Smooth muscle cell (in vitro differentiated cells): Measurements from ENCODE around the gene ATP1A4. TPM values are rescaled to one million over a fixed set of nuclear protein-coding genes. Genes with fewer than 3 reads are reported as not detected.
A peak's percentile ranks its signal among the peaks of the same experiment; 100 is the strongest.

Experiments used
- DNase-seq: peaks from one replicate; lab custom pipeline; 2025; ENCODE audit not compliant: unreplicated experiment; lab: John Stamatoyannopoulos, UW
- H2AFZ ChIP-seq: fragments of 200-600 bp; sonication (generic); 2 replicates; pipeline ENCODE4 v1.6.0; 2016; ENCODE audit warnings: antibody characterized with exemption, low read depth, mild to moderate bottlenecking
- H3F3A ChIP-seq: fragments of 200-600 bp; sonication (generic); 2 replicates; pipeline ENCODE4 v1.6.0; 2017; ENCODE audit warnings: antibody characterized with exemption, low read depth
- H3K27ac ChIP-seq: fragments of 200-600 bp; sonication (generic); 2 replicates; pipeline ENCODE4 v1.5.1; 2016; ENCODE audit warnings: low read depth, mild to moderate bottlenecking
- H3K27me3 ChIP-seq: fragments of 200-600 bp; sonication (generic); 2 replicates; pipeline ENCODE4 v1.6.1; 2016; ENCODE audit warnings: low read depth, mild to moderate bottlenecking
- H3K36me3 ChIP-seq: fragments of 200-600 bp; sonication (generic); 2 replicates; pipeline ENCODE4 v1.5.1; 2016; ENCODE audit warnings: low read depth
- H3K4me1 ChIP-seq: fragments of 200-600 bp; sonication (generic); 2 replicates; pipeline ENCODE4 v1.5.1; 2016; ENCODE audit warnings: low read depth
- H3K4me2 ChIP-seq: fragments of 200-600 bp; sonication (generic); 2 replicates; pipeline ENCODE4 v1.6.0; 2016; ENCODE audit warnings: mild to moderate bottlenecking
- H3K4me3 ChIP-seq: fragments of 200-600 bp; sonication (generic); 2 replicates; pipeline ENCODE4 v1.5.1; 2016; ENCODE audit warnings: mild to moderate bottlenecking
- H3K79me2 ChIP-seq: fragments of 200-600 bp; sonication (generic); 2 replicates; pipeline ENCODE4 v1.6.0; 2016; ENCODE audit warnings: low read depth, mild to moderate bottlenecking
- H3K9ac ChIP-seq: fragments of 200-600 bp; sonication (generic); 2 replicates; pipeline ENCODE4 v1.6.0; 2016; ENCODE audit warnings: low read depth
- H3K9me3 ChIP-seq: fragments of 200-600 bp; sonication (generic); replicated peaks from 2 replicates; pipeline ENCODE4 v1.5.1; 2016; ENCODE audit warnings: low read depth
- H4K20me1 ChIP-seq: fragments of 200-600 bp; sonication (generic); 2 replicates; pipeline ENCODE4 v1.6.0; 2016; ENCODE audit warnings: low read depth
- CTCF ChIP-seq: fragments of 200-600 bp; sonication (generic); IDR thresholded peaks from 2 replicates; pipeline ENCODE4 v1.5.1; 2017; ENCODE audit warnings: borderline replicate concordance, mild to moderate bottlenecking, antibody characterized with exemption; ENCODE audit not compliant: insufficient read depth, poor library complexity, severe bottlenecking
- WGBS: methylation state at CpG from one replicate; pipeline ENCODE4 v1.1.7; 2016; ENCODE audit warnings: low lambda C conversion rate; 5-methylcytosine and 5-hydroxymethylcytosine counted together
- polyA plus RNA-seq: library from polyadenylated mRNA; unstranded; fragments of >200 nt; fragmentation: Nextera tagmentation; extraction: Ambion mirVana; gene quantifications from 2 replicates; pipeline ENCODE4 v1.2.1, GENCODE V29; 2016
- total RNA-seq: library from RNA; depleted of rRNA; stranded (reverse); fragments of >200 nt; gene quantifications from 2 replicates; pipeline ENCODE4 v1.2.3, GENCODE V29; 2014

The ATP1A4 gene
- total and polyA plus RNA-seq, 2 experiments from 2014 or later = not detected

DNA sequence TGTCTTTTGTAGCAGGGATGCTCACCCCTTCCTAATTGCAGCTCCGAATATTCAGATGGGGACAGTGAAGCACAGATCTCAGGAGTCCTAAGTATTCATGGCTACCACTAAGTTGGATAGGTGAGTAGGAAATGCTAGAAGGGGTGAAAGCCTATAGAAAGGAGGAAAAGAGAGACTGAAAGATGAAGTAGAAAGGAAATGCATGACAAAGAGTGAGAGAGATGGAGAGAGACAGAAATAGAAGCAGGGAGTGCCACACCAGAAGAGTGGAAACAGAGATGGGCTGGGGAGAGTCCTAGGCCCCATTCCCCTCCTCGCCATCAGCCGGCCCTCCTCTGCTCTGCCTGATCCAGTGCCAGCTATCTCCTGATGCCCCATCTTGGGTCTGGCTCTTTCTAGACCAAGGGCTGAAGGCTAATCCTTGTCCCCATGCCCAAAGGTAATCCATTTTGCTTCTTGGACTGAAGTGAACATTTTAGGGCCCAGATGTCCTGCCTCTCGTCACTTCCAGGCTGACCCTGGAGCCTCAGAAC lies 55.8 kb downstream of the ATP1A4 start:
- no peak overlapping the region for H3K9ac ChIP-seq

DNA sequence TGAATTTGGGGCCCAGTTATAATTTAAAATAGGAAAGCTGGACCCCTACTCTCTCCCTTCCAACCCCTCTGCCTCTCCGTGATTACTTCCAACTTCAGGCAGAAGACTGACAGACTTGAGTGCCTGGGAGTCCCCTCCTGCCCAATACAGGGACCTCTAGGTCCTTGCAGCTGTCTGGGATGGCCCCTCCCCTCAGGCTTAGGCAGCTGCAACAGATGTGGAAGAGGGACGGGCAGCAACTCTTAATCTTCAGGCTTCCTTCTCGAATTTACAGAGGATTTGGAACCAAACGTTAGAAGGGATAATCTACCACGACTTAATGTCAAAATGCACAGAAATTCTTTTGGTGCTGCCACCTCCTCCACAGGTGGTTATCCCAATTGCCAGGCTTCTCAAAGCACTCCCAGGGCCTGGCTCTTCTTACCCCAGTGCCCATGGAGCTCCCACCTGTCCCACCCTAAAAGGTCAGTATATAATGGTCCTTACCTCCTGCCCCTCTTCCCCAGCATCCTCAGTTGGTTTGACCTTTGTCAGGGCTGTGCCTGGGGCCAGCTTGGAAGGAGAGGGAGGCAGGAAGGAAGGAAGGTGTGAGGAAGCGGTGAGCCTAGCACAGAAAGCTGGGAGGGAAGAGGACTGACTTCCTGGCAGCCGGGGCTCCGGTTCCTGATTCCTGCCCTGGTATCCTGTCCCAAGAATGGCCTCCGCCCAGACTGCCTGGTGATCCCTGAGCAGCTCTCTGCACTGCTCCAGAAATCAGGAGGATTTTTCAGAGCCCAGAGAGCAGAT lies 56.6 kb downstream of the ATP1A4 start:
- peaks cover 38% of the 10 kb centered on the region for H3K79me2 ChIP-seq
- peak overlapping the region; percentile 95 for H3K27ac ChIP-seq
- H3K9me3 ChIP-seq = no peaks in the 10 kb centered on the region
- peaks cover 65% of the 10 kb centered on the region for H3K4me1 ChIP-seq
- H3K4me3 ChIP-seq = no peak overlapping the region
- no peak for TF ChIP-seq CTCF
- peak overlapping the region; percentile 88 for H3K4me2 ChIP-seq
- 54% methylated on average over 9 of the region's 9 CpGs for WGBS
- peak overlapping the region; percentile 34 for H3K9ac ChIP-seq
- H4K20me1 ChIP-seq = peaks cover 63% of the 10 kb centered on the region
- peaks cover 21% of the 10 kb centered on the region for H3F3A ChIP-seq
- DNase-seq = no peak
- H2AFZ ChIP-seq = no peak overlapping the region
- no peaks in the 10 kb centered on the region for H3K36me3 ChIP-seq
- no peaks in the 10 kb centered on the region for H3K27me3 ChIP-seq

More for the DNA sequence above, 55.8 kb downstream of the ATP1A4 start:
- Histone ChIP-seq H3K4me3 (no peak overlapping the region), H3K9me3 (no peaks in the 10 kb centered on the region), H3F3A (peaks cover 19% of the 10 kb centered on the region), H4K20me1 (peaks cover 57% of the 10 kb centered on the region), H2AFZ (no peak overlapping the region), H3K79me2 (peaks cover 38% of the 10 kb centered on the region), H3K27me3 (no peaks in the 10 kb centered on the region), H3K36me3 (no peaks in the 10 kb centered on the region), H3K27ac (peak overlapping the region; percentile 95), H3K4me2 (peak overlapping the region; percentile 88), H3K4me1 (peaks cover 65% of the 10 kb centered on the region)
- no peak for DNase-seq
- no peak for TF ChIP-seq CTCF
- WGBS = 92% methylated on average over 4 of the region's 4 CpGs

DNA sequence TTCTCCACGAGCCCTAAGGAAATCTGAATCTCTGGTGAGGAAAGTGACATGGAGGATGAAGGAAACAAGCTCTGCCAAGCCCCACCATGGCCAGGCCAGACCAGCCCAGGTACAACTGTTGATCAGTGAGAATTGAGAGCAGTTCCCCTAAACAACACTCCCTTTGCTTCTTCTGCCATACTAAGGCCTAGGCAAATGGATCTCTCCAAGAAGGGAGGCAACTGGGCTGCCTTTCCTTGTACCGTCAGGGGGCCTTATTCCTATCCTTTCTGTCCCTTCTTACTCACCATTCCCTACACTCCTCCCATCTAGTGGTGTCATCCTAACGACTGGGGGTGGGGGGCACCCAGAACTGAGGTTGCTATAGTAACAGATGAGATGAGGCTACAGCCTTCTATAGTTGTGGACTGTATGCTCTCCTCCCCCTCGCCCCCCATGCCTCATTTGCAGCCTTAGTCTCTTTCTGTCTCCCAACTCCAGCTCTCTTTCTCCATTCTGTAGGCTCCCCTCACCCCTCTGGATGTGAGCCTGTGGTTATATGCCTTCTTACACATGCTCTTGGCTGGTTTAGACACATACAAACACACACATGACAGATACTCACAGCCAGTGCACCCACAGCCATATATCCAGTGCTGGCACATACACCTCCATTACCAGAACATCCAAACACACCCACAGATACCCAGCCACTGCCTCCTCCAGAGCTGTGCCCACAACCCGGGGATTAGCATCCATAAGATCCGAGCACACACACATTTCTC lies 57.3 kb downstream of the ATP1A4 start:
- no peak for TF ChIP-seq CTCF
- H3K36me3 ChIP-seq = no peaks in the 10 kb centered on the region
- H3K4me3 ChIP-seq = no peak overlapping the region
- H3F3A ChIP-seq = peaks cover 26% of the 10 kb centered on the region
- peaks cover 65% of the 10 kb centered on the region for H3K4me1 ChIP-seq
- H3K27ac ChIP-seq = peak overlapping the region; percentile 95
- DNase-seq = no peak
- H3K27me3 ChIP-seq = no peaks in the 10 kb centered on the region
- H3K9ac ChIP-seq = peak overlapping the region; percentile 34
- 52% methylated on average over 6 of the region's 6 CpGs for WGBS
- peaks cover 69% of the 10 kb centered on the region for H4K20me1 ChIP-seq
- no peaks in the 10 kb centered on the region for H3K9me3 ChIP-seq
- H3K79me2 ChIP-seq = peaks cover 38% of the 10 kb centered on the region
- H2AFZ ChIP-seq = no peak overlapping the region
- peak overlapping the region; percentile 88 for H3K4me2 ChIP-seq
